D721Med (cell line): ENCODE measurements around the gene GAB2.

Experiments used
- DNase-seq: peaks from one replicate; pipeline ENCODE4 v3.0.0; 2011; ENCODE audit warnings: low spot score; ENCODE audit not compliant: insufficient read length
- FAIRE-seq: peaks from 2 replicates; lab custom pipeline; 2011; peaks lifted over from hg19 to GRCh38; lab: Jason Lieb, UNC
- CTCF ChIP-seq: IDR thresholded peaks from 2 replicates; pipeline ENCODE4 v1.5.1; 2012; ENCODE audit warnings: mild to moderate bottlenecking, control low read depth; ENCODE audit not compliant: insufficient read depth; ENCODE audit errors: missing control alignments

GAB2 gene

DNA sequence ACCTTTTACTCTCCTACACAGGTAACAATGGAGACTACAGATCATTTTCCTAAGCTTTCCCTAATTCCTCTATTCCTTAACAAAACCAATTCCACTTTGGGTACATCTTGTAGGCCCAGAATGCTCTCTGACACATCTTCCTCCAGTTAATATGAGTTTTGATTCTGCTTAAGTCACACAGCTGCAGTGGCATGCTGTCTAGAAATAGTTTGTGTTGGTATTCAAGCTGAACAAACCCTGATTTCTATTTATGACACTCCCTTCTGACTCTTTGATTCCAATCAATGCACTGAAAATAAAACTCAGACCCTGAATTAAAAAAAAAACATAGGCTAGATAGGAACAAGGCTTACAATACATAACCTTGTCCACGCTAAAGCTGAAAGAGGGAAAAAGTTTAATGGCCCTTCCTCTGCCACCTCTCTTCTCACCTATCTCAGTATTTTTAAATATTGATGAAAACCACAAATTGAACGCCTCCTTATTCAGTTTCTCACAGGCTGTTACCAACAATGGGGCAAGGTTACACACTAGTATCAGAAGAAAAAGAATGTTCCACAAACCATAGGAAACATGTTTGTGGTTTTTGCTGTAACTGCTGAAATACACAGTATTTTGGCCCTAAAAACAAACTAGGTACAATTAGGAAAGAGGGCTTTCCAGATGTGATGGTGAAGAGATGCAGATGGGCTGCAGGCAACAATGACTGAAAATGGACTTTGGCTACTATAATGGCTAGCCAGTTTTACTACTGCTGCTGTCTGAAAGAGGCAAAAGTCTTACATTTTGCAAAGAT lies 35.7 kb upstream of the GAB2 start:
- TF ChIP-seq CTCF: no peak
- FAIRE-seq (no peak), DNase-seq (no peak)

- TF ChIP-seq CTCF: no peak
- no peak for DNase-seq
- FAIRE-seq: no peak
Observed at GRCh38 chr11:78451371-78452150, 33.9 kb upstream of the GAB2 start.

DNA sequence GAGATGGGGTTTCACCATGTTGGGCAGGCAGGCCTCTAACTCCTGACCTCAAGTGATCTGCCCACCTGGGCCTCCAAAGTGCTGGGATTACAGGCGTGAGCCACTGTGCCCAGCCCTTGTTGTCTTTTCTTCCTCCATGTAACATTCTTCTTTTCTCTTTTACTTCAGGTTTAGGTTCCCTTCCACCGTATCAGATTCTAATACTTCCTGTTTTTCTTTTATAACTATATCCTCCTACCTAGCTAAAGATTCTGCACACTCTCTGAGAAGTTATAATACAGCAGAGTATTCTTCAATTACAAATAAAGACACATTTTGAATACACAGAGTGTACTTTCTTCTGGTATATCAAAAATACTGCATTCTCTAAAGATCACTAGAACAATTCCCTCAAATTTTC lies 33.2 kb upstream of the GAB2 start:
- no peak for TF ChIP-seq CTCF
- no peak for DNase-seq
- no peak for FAIRE-seq

- TF ChIP-seq CTCF: no peak
- FAIRE-seq (no peak), DNase-seq (no peak)
Observed at GRCh38 chr11:78449866-78450265, 32.2 kb upstream of the GAB2 start.

GRCh38 chr11:78446210-78446609 lies 28.6 kb upstream of the GAB2 start:
- no peak for TF ChIP-seq CTCF
- DNase-seq: no peak
- no peak for FAIRE-seq

DNA sequence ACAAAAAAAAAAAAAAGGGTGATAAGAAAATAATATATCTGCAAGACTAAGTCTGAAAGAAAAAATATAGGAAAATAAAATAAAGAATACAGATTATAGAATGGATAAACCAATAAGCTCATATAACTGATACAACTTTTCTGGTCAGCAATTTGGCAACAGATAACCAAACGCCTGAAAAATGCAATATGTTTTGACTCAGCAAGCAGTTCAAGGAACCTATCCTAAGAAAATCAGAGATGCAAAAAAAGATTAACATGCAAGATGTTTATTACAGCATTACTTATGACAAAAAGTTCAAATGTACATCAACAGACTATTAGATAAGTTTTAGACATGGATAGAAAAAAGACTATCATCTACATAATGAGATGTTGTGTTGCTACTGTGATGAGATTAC lies 27.1 kb upstream of the GAB2 start:
- DNase-seq (no peak), FAIRE-seq (no peak)
- no peak for TF ChIP-seq CTCF

GRCh38 chr11:78441956-78442355 lies 24.3 kb upstream of the GAB2 start:
- FAIRE-seq (no peak), DNase-seq (no peak)
- no peak for TF ChIP-seq CTCF
